HG03575 (cell line): Measurements from ENCODE around the gene TBC1D14.

ENCODE experiments used
- ATAC-seq: cut with Tn5 transposase; IDR thresholded peaks from one replicate; pipeline ENCODE4 v1.9.1; 2021; ENCODE audit not compliant: unreplicated experiment, insufficient number of reproducible peaks, low FRiP score; ENCODE audit errors: extremely low read depth

TBC1D14 gene

DNA sequence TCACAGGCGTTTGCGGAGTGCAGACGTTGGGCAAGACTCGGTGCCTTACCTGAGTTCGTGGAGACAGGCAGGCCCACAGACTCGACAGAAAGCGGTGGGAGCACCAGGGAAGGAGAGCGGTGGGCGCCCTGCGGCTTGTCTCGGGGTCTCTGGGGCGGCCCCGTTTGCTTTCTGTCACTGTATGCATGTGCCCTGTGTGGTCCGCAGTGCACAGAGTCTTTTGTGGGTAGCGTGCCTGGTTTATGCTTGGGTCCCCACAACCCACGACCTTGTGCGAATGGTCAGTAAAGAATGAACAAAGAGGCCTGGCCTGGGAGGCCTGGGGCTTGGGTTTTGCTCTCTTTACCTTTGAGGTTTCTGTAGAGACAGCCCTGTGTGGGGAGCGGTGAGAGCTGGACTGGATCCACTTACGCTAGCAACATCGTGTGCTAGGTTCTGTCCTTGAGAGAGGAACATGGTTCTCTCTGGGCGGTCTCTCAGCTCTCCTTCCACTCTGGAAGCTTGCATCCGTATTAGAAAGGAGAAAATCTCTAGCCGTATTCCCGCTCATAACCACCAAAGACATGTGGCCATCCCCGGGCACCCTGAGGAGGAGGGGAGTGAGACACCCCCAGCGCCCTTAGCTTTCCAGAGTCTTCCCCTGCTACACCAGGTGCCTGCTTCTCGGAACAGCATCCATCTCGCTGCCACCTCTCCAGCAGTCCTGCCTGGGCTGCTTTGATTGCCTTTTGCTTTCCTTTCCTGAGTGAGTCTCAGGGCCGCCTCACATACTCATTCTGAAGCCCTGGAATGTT, 134.7 kb downstream of the TBC1D14 start:
- no peak for ATAC-seq

DNA sequence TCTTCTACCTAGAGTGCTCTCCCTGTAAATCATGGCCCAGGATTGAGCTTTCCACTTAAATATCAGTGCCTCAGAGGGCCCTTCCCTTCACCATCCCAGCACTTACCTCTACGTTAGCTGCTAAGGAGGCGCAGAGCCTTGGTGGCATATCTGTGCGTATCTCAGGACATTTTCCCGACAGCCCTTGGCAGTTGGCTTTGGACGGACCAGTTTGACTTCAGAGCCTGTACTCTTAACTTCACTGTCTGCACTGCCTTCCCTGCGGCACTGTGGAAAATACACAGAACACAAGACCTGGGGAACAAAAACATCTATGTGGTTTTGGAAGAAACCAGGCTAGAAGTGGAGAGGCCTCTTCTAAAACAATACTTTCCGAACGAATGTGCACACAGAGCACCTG, 135.9 kb downstream of the TBC1D14 start:
- ATAC-seq: no peak

- ATAC-seq: no peak
Observed at GRCh38 chr4:7045961-7046921, 136.6 kb downstream of the TBC1D14 start.

GRCh38 chr4:7046971-7047370, 137.3 kb downstream of the TBC1D14 start:
- ATAC-seq: no peak

DNA sequence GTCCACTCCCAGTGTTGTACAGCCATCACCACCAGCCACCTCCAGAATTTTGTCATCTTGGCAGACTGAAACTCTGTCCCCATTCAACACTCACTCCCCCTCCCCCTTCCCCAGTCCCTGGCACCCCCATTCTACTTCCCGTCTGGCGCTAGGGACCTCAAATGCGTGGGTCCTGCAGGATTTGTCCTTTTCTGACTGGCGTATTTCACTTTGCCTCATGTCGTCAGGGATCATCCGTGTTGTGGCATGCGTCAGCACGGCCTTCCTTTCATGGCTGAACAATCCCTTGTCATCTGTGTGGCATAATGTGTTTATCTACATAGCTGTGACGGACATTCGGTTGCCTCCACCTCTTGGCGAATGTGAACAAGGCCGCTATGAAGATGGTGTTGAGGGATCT, 139.0 kb downstream of the TBC1D14 start:
- no peak for ATAC-seq

GRCh38 chr4:7049295-7049694, 139.7 kb downstream of the TBC1D14 start:
- no peak for ATAC-seq

DNA sequence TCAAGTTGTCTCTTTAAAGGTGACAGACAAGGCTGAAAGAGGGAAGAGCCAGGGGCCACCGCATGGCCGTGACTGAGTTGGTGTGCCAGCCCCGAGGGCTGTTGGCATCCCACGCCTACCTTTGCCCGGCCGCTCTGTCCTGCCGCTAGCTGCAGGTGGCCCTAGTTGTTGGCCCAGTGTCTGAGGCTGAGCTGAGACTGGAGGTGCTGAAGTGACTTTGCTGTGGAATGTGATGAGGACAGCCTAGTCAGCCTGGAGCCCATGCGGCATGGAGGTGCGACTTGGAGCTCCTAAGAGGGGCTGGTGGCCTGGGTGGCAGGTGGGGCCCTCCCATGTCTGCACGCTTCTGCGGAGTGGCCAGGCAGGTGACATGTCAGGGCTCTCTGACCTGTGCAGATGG, 140.1 kb downstream of the TBC1D14 start:
- no peak for ATAC-seq

DNA sequence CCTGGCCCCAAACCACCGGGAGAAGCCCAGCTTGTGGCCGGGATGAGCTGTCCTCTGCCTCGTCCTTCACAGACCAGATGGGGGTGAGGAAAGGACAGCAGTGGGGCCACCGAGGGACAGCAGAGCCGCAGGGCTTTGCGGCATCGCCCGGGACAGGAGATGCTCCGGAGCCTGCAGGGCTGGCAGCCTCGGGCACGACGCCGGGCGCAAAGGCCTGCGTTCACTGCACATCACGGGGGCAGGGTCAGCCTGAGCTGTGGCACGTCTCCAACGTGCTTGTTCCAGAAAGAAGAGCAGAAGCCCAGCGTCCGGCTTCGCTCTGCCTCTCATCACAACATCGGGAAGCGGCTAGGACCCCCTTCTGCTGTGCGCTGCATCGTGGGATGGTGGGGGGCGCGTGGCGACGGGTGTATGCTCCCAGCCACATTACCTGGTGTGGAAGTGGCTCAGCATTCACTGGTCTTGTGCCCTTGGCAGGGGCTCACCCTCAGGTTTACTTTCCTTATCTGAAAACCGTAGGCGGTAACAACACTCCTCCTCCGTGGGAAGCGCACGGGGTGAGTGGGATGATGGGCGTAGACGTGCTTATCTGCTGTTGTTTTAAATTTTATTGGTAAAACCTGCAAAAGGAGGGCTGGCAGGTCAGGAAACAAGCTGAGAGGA, 141.0 kb downstream of the TBC1D14 start:
- ATAC-seq: no peak

DNA sequence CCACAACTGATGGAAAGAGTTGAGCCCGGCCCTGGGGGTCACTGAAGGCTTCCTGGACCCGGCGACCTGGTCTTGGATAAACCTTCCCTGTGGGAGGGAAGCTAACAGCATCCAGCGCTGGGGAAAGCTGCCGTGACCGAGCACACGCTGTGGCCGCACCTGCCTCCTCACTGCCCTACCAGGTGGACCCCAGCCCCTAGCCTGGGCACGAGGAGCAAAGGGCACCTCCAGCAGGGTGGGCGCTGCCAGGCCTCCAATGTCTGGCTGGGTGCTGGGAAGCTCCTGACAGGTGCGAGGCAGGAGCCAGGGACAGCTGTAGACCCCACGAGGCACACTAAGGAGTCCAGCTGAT, 141.5 kb downstream of the TBC1D14 start:
- ATAC-seq: no peak

GRCh38 chr4:7051905-7052304, 142.3 kb downstream of the TBC1D14 start:
- ATAC-seq: no peak

DNA sequence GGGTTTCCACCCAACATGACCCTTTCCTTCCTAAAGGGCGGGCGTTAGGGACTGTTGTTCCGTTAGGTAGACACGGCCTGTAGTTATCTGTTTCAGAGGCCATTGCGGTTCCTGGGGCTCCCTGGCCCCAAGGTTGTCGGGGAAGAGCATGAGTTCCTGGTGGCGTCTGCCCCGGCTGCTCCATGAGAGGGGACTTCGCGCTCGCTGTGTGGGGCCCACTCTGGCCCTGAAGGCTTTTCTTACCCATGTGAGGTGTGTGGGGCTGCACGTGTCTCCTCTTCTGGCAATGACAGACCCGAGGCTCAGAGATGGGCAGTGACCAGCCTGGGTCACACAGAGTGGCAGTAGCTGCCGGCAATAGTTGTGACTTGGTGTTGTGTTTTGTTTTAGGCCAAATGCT, 142.7 kb downstream of the TBC1D14 start:
- ATAC-seq: no peak

DNA sequence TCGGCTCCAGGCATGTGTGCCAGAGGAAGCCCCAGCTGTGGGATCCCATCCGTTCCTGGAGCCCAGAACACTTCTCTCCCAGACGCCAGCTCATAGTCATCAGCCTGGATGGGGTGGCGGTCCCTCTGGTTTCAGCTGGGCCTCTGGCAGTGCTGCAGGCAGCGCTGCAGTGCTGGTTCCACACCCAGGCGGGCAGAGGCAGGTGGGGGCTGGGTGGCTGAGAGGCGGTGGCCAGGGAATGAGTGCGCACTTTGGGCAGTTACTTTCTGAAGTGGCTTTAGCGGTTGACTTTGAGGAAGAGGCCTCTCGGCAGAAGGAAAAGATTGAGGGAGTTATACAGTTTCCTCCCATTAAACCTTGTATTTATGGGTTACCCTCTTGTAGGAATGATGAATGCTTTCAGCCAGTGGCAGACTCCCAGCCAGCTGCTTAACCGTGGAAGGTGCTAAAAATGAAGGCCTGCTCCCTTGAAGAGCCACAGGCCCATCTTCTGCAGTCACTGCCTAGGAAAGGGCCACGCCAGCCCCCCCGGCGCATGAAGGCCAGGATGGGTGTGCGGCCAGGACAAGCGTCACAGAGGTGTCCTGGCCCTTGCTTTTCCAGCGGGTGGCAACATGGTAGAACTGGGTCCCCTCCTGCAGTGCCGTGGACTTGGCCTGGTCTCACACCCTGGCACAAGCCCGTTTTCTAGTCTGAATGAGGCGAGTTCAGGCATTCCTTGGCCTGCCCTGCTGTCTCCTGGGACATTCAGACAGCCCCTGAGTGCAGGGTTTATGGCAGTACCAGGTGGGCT, 143.5 kb downstream of the TBC1D14 start:
- no peak for ATAC-seq

GRCh38 chr4:7054106-7054880, 144.7 kb downstream of the TBC1D14 start:
- ATAC-seq: no peak

GRCh38 chr4:7055111-7055989, 145.7 kb downstream of the TBC1D14 start:
- ATAC-seq: no peak

DNA sequence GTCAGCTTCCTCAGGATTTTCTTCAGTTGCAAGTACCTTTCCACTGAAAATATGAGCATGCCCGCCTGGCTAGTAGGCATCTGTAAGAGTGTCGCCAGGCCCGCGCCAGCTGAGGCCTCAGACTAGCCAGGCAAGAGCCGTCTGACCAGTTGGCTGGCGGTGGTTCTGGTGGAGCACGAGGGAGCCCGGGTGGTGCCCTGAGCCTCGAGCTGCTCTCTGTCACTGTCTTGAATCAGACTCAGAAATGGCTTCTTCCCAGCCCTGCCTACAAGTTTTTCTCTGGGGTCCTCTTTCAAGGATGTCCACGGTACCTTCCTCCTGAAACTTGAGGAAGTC, 146.3 kb downstream of the TBC1D14 start:
- ATAC-seq: no peak

- ATAC-seq: no peak
Observed at GRCh38 chr4:7058792-7059191, 149.2 kb downstream of the TBC1D14 start.

DNA sequence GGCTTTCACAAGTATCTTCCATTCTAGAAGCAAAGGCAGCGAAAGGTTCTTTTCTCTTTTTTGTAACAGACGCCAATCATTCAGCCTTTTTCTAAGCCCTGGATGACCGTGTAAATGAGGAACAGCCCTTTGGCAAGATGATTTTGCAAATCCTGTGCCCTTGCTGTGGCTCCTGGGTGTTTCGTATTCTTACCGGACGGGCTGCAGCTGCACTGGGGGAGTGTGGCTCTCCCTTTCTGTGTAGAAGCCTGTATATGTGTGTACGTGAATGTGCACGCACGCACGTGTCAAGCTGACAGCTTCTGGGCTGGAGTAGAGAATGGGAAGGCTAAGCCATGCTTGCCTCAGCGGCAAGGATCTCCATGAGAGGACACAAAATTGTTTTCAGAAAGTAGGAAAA, 150.0 kb downstream of the TBC1D14 start:
- no peak for ATAC-seq
